ENCODE results near the gene PIK3C2B.

DNA sequence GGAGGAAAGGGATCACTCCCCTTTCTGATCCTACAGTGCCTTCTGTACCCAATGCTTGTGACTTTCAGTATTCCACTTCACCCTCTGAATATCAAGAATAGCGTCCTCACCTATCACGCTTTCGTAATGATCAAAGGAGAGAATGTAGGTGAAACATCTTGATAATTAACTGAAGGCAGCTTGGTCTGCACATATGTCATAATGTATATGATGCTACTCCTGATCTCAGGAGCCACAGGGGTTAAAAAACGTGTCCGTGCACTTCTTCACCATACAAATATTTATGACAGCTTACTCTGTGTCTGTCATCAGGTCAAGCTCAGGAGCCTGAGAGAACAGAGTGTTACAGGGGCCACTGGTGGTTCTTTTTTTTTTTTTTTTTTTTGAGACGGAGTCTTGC, 1.2 kb upstream of the PIK3C2B start:
- TF ChIP-seq, protein P1, sequence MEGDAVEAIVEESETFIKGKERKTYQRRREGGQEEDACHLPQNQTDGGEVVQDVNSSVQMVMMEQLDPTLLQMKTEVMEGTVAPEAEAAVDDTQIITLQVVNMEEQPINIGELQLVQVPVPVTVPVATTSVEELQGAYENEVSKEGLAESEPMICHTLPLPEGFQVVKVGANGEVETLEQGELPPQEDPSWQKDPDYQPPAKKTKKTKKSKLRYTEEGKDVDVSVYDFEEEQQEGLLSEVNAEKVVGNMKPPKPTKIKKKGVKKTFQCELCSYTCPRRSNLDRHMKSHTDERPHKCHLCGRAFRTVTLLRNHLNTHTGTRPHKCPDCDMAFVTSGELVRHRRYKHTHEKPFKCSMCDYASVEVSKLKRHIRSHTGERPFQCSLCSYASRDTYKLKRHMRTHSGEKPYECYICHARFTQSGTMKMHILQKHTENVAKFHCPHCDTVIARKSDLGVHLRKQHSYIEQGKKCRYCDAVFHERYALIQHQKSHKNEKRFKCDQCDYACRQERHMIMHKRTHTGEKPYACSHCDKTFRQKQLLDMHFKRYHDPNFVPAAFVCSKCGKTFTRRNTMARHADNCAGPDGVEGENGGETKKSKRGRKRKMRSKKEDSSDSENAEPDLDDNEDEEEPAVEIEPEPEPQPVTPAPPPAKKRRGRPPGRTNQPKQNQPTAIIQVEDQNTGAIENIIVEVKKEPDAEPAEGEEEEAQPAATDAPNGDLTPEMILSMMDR (conservative IDR thresholded peaks at IDR 0.05; ENCODE audit: low read length) = no peak
- TF ChIP-seq EZH2phosphoT487 (IDR thresholded peaks at IDR 0.05; ENCODE audit: borderline replicate concordance) = no peak
